Ovary (tissue), 3 donors: ENCODE measurements around the gene CRYBG1.

Source experiments
- CTCF ChIP-seq, 3 donors: fragments of 450-650 bp in 2 of 3; fragments of 200-600 bp in 1 of 3; IDR thresholded peaks; one replicate each; pipeline versions ENCODE4 v1.5.1 to v1.8.0; 2016 to 2022; ENCODE audit warnings: antibody characterized with exemption in 3 of 3, mild to moderate bottlenecking in 1 of 3
- EP300 ChIP-seq: sonication (generic); formaldehyde crosslinking; IDR thresholded peaks from one replicate; pipeline ENCODE4 v1.6.1; 2017; ENCODE audit warnings: antibody characterized with exemption
- POLR2A ChIP-seq: fragments of 450-650 bp; IDR thresholded peaks from one replicate; pipeline ENCODE4 v1.6.1; 2017; ENCODE audit warnings: antibody characterized with exemption, mild to moderate bottlenecking, moderate library complexity
- donor health status: DM: no; HTN: no; CAD: no.

- no peak for TF ChIP-seq POLR2A
- no peak for TF ChIP-seq CTCF (IDR thresholded peaks at IDR 0.05)
- no peak for TF ChIP-seq EP300
Observed at GRCh38 chr6:106530026-106530425, 169.5 kb downstream of the CRYBG1 start.
